DOHH2 (cell line): ENCODE measurements around the gene ZBTB16.

ENCODE experiments used
- H3F3A ChIP-seq: fragments of 200-600 bp; sonication (generic), shearing (Covaris generic); 2 replicates; pipeline ENCODE4 v1.6.0; 2016; ENCODE audit warnings: antibody characterized with exemption, mild to moderate bottlenecking; ENCODE audit not compliant: control insufficient read depth, insufficient read depth
- H3K27ac ChIP-seq: fragments of 200-600 bp; sonication (generic); 2 replicates; pipeline ENCODE4 v1.5.1; 2014; ENCODE audit warnings: low read depth, mild to moderate bottlenecking, low read length, moderate library complexity
- H3K27me3 ChIP-seq: fragments of 200-600 bp; sonication (generic); 2 replicates; pipeline ENCODE4 v1.6.1; 2014; ENCODE audit warnings: mild to moderate bottlenecking, low read length, mixed read lengths; ENCODE audit not compliant: control insufficient read depth
- H3K36me3 ChIP-seq: fragments of 200-600 bp; sonication (generic); 2 replicates; pipeline ENCODE4 v1.6.1; 2014; ENCODE audit warnings: mild to moderate bottlenecking, low read length, moderate library complexity, mixed read lengths; ENCODE audit not compliant: control insufficient read depth
- H3K4me1 ChIP-seq: fragments of 200-600 bp; sonication (generic); 2 replicates; pipeline ENCODE4 v1.6.1; 2014; ENCODE audit warnings: mild to moderate bottlenecking, low read length, mixed read lengths; ENCODE audit not compliant: control insufficient read depth
- H3K4me2 ChIP-seq: fragments of 200-600 bp; sonication (generic); 2 replicates; pipeline ENCODE4 v1.6.0; 2014; ENCODE audit warnings: mild to moderate bottlenecking, low read length, moderate library complexity
- H3K4me3 ChIP-seq: fragments of 200-600 bp; sonication (generic); 2 replicates; pipeline ENCODE4 v1.5.1; 2014; ENCODE audit warnings: mild to moderate bottlenecking, low read length, mixed read lengths
- H3K79me2 ChIP-seq: fragments of 200-600 bp; sonication (generic); 2 replicates; pipeline ENCODE4 v1.6.1; 2014; ENCODE audit warnings: mild to moderate bottlenecking, low read length, mixed read lengths; ENCODE audit not compliant: control insufficient read depth
- H3K9me2 ChIP-seq: fragments of 200-600 bp; sonication (generic); replicated peaks from 2 replicates; pipeline ENCODE4 v1.6.1; 2014; ENCODE audit warnings: mild to moderate bottlenecking, low read length, mixed read lengths; ENCODE audit not compliant: control insufficient read depth
- H3K9me3 ChIP-seq: fragments of 200-600 bp; sonication (generic); 2 replicates; pipeline ENCODE4 v1.6.1; 2014; ENCODE audit warnings: antibody characterized with exemption, low read length, mixed read lengths; ENCODE audit not compliant: control insufficient read depth, insufficient read depth
- H4K20me1 ChIP-seq: fragments of 200-600 bp; sonication (generic); 2 replicates; pipeline ENCODE4 v1.6.0; 2014; ENCODE audit warnings: low read depth, mild to moderate bottlenecking, antibody characterized with exemption, low read length, moderate library complexity; ENCODE audit not compliant: control insufficient read depth, insufficient read depth
- CTCF ChIP-seq: fragments of 200-600 bp; sonication (generic); IDR thresholded peaks from one replicate; pipeline ENCODE4 v1.5.1; 2014; ENCODE audit warnings: antibody characterized with exemption, mild to moderate bottlenecking, low read depth, low read length; ENCODE audit not compliant: poor library complexity, severe bottlenecking
- EZH2phosphoT487 ChIP-seq: fragments of 200-600 bp; sonication (generic); IDR thresholded peaks from 2 replicates; pipeline ENCODE4 v1.6.1; 2017; ENCODE audit warnings: borderline replicate concordance, mild to moderate bottlenecking, antibody characterized with exemption, low read length, moderate library complexity, mixed read lengths

ZBTB16 gene

GRCh38 chr11:114124601-114125144, 65.2 kb downstream of the ZBTB16 start:
- H3K4me1 ChIP-seq, result no peaks in the 10 kb centered on the region
- peaks cover 32% of the 10 kb centered on the region for H3K27me3 ChIP-seq
- H3K9me2 ChIP-seq, result no peaks in the 10 kb centered on the region
- H3K4me3 ChIP-seq, result no peak overlapping the region
- no peak overlapping the region for H3K27ac ChIP-seq
- TF ChIP-seq CTCF (no peak), EZH2phosphoT487 (no peak)
- no peaks in the 10 kb centered on the region for H3K79me2 ChIP-seq
- H3F3A ChIP-seq, result no peaks in the 10 kb centered on the region
- no peaks in the 10 kb centered on the region for H3K9me3 ChIP-seq
- no peak overlapping the region for H3K4me2 ChIP-seq
- H4K20me1 ChIP-seq, result no peaks in the 10 kb centered on the region
- H3K36me3 ChIP-seq, result no peaks in the 10 kb centered on the region

- peaks cover 27% of the 10 kb centered on the region for H3K27me3 ChIP-seq
- no peak overlapping the region for H3K4me2 ChIP-seq
- H3K9me2 ChIP-seq, result no peaks in the 10 kb centered on the region
- H3K36me3 ChIP-seq, result no peaks in the 10 kb centered on the region
- H3F3A ChIP-seq, result no peaks in the 10 kb centered on the region
- no peaks in the 10 kb centered on the region for H4K20me1 ChIP-seq
- TF ChIP-seq EZH2phosphoT487 (no peak), CTCF (no peak)
- no peak overlapping the region for H3K27ac ChIP-seq
- H3K4me3 ChIP-seq, result no peak overlapping the region
- H3K79me2 ChIP-seq, result no peaks in the 10 kb centered on the region
- no peaks in the 10 kb centered on the region for H3K4me1 ChIP-seq
- H3K9me3 ChIP-seq, result no peaks in the 10 kb centered on the region
Measured at GRCh38 chr11:114125531-114125930, 66.0 kb downstream of the ZBTB16 start.

GRCh38 chr11:114125959-114126358, 66.4 kb downstream of the ZBTB16 start:
- Histone ChIP-seq H3K79me2 (no peaks in the 10 kb centered on the region), H3K4me1 (no peaks in the 10 kb centered on the region), H3K27ac (no peak overlapping the region), H3K9me2 (no peaks in the 10 kb centered on the region), H4K20me1 (no peaks in the 10 kb centered on the region), H3F3A (no peaks in the 10 kb centered on the region), H3K9me3 (no peaks in the 10 kb centered on the region), H3K4me3 (no peak overlapping the region), H3K27me3 (peaks cover 26% of the 10 kb centered on the region), H3K4me2 (no peak overlapping the region), H3K36me3 (no peaks in the 10 kb centered on the region)
- TF ChIP-seq CTCF, result no peak
- TF ChIP-seq EZH2phosphoT487, result no peak
